Measurements from ENCODE around the gene CCDC33.

The CCDC33 gene

DNA sequence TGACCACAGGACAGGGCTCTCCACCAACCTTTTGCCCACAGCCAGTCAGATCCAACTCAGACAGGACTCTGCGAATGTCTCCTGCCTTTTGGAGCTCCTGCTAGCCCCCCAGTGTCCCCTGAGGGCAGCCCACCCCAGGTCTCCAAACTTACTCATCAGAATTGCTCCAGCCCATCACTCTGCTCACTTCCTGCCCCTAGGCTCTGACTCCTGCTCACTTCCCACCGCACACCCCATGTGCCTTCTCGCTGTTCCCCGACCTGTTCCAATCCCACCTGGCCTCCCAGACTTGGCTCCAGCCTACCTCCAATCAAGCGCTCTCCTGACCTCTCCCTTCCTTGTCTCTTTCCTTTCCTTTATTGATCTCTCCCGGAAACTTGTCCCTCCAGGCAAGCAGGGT lies 27.6 kb upstream of the CCDC33 start:
- no peak for DNase-seq (ENCODE audit: insufficient read length, low spot score)
- TF ChIP-seq, protein P1, sequence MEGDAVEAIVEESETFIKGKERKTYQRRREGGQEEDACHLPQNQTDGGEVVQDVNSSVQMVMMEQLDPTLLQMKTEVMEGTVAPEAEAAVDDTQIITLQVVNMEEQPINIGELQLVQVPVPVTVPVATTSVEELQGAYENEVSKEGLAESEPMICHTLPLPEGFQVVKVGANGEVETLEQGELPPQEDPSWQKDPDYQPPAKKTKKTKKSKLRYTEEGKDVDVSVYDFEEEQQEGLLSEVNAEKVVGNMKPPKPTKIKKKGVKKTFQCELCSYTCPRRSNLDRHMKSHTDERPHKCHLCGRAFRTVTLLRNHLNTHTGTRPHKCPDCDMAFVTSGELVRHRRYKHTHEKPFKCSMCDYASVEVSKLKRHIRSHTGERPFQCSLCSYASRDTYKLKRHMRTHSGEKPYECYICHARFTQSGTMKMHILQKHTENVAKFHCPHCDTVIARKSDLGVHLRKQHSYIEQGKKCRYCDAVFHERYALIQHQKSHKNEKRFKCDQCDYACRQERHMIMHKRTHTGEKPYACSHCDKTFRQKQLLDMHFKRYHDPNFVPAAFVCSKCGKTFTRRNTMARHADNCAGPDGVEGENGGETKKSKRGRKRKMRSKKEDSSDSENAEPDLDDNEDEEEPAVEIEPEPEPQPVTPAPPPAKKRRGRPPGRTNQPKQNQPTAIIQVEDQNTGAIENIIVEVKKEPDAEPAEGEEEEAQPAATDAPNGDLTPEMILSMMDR (IDR thresholded peaks at IDR 0.05; ENCODE audit: insufficient read depth, missing control alignments): no peak
- no peak for FAIRE-seq

DNA sequence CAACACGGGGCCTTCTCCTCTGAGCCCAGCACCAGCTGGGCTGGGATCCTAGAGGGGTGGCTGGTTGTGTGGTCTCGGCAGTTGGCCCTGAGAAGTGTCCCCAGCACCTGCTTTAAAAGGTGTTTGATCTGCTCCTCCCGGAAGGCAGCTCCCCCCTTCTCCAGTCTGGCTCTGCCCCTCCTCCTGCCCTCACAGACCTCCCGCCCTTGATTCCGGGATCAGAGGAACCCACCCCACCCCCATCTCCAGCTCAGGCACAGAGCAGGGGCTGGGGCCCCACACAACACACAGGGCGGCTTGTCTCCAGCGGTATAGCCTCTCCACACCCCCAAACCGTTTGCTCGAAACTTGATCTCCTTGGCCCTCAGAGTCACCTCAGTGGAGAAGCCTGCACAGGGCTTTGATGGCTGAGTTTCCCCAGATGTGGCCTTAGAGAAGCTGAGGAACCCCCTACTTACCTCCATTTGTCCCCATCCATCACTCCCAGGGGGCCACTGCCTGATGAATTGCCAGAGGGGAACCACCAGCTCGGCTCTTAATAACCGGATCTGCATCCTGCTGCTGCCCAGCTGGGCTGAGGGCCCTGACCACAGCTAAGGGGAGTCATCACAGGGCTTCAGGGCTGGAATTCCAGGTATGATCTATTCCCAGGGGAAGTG lies 27.1 kb upstream of the CCDC33 start:
- TF ChIP-seq, protein P1 (IDR thresholded peaks at IDR 0.05; ENCODE audit: insufficient read depth, missing control alignments): no peak
- DNase-seq (ENCODE audit: insufficient read length, low spot score) (no peak), FAIRE-seq (no peak)

DNA sequence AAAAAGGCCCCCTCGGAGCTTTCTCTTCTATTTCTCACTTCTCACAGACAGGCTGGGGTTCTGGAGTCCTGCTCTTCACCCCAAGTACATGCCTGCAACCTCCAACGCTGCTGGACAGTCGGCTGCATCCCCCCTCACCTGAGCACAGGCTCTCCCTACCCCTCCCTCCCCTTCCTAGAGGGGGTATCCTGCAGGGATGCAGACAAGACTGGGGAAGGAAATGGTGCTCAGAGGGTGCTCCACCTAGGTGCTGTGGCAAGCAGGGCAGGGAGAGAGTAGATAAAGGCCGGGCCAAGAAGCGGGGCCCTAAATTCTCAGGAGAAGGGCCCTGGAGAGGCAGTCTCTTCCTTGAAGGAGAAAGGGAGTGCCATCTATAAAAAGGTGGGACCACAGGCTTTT lies 26.6 kb upstream of the CCDC33 start:
- TF ChIP-seq, protein P1 (IDR thresholded peaks at IDR 0.05; ENCODE audit: insufficient read depth, missing control alignments): no peak
- FAIRE-seq: no peak
- DNase-seq (ENCODE audit: insufficient read length, low spot score): no peak

DNA sequence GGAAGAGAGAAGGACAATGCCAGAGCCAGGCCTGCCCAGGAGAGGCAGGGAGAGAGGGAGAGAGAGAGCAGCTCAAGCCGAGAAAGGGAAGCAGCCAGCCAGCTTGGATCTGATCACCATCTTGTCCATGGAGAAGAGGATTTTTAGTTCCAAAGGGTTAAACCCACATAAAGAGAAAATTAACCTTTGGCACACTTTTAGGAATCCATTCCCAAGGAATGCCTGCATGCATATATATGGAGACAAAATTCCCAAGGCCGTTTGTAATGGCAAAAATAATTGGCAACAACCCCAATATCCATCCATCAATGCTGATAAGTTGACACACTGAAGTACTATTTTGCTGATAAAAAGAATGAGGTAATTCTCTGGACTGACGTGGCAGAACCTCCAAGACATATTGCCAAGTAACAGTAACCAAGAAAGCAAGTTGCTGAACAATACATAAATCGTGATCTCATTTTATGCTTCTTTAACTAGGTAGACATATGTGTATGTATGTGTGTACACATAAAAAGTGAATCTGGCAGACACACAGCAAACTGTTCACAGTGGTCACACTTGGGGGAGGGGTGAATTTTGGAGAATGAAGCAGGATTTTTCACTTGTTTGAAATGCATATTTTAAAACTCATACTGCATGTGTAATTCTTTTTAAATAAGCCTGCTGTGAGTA lies 26.0 kb upstream of the CCDC33 start:
- TF ChIP-seq, protein P1 (IDR thresholded peaks at IDR 0.05; ENCODE audit: insufficient read depth, missing control alignments): no peak
- DNase-seq (ENCODE audit: insufficient read length, low spot score) (no peak), FAIRE-seq (no peak)

DNA sequence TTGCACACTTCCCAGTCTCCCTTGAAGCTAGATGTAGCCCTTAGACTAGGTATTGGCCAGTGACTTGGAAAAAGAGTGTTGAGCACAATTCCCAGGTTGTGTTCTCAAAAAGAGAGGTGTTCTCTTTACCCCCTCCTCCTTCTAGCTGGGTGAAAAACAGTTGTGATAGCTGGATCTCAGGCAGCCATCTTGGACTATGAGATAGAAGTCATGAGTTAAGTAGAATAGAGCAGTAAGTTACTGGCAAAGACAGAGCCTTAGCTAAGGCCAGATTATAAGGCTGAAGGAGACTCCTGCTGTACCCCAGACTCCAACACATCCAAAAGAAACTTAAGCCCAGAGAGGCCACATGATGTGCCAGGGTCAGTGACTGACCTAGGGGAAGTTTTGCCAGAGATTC lies 25.4 kb upstream of the CCDC33 start:
- DNase-seq (ENCODE audit: insufficient read length, low spot score) (no peak), FAIRE-seq (no peak)
- TF ChIP-seq, protein P1 (IDR thresholded peaks at IDR 0.05; ENCODE audit: insufficient read depth, missing control alignments): no peak

DNA sequence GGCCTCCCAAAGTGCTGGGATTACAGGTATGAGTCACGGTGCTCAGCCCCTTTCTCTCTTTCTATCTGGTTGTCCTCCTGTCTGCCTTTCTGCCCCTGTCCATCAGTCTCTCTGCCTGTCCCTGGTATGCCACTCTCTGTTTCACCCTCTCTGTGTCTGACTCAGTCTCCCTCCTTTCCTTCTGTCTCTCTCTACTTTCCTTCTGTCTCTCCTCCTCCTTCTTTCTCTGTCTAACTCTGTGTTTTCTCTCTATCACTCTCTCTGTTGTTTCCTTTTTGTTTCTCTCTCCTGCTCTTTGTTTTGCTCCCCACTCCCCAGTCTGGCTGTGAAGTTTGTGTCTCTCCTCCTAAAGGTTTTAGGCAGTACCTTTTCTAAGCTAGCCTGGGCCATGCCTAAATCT lies 24.5 kb upstream of the CCDC33 start:
- FAIRE-seq (no peak), DNase-seq (ENCODE audit: insufficient read length, low spot score) (no peak)
- TF ChIP-seq, protein P1 (IDR thresholded peaks at IDR 0.05; ENCODE audit: insufficient read depth, missing control alignments): no peak

DNA sequence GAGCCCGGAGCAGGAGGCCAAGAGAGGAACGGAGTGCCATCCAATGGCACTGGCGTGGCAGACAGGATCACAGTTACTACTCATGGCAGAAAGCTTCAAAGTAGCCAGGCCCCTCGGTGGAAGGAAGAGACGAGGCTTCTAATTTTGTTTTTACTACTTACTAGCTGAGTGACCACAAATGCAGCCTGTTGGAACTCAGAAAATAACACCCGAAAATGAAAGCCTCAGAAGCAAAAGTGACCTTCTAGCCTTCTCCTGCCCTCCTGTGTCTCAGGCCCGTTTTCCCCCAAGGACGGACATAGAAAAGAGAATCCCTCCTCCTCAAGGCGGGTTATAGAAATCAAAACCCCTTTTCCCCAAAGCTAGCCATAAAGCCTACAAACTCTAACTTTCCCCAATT lies 23.6 kb upstream of the CCDC33 start:
- TF ChIP-seq, protein P1 (IDR thresholded peaks at IDR 0.05; ENCODE audit: insufficient read depth, missing control alignments): no peak
- FAIRE-seq (no peak), DNase-seq (ENCODE audit: insufficient read length, low spot score) (no peak)

Measured in D721Med (cell line).